H1 (cell line): ENCODE measurements around the gene RPL23. TPM values are rescaled to one million over a fixed set of nuclear protein-coding genes. Genes with fewer than 3 reads are reported as not detected.

Source experiments
- CTCF ChIA-PET: fragments of 300-600 bp; sonication (Branson Sonifier 250); formaldehyde crosslinking; loops from one replicate; lab custom pipeline; 2021; ENCODE audit not compliant: partially characterized antibody; lab: Charles Lee
- POLR2A ChIA-PET: fragments of 300-600 bp; sonication (Branson Sonifier 250); formaldehyde crosslinking; loops from one replicate; lab custom pipeline; 2021; ENCODE audit warnings: inconsistent platforms; ENCODE audit not compliant: partially characterized antibody; lab: Charles Lee
- DNase-seq, 2 experiments: peaks; one replicate each; pipeline versions ENCODE4 v3.0.0 to v3.0.0-alpha.2; 2010 to 2022; ENCODE audit warnings: low spot score in 2 of 2, low read depth in 1 of 2, mixed read lengths in 1 of 2
- FAIRE-seq: peaks from 2 replicates; lab custom pipeline; 2011; peaks lifted over from hg19 to GRCh38; lab: Jason Lieb, UNC
- H2AFZ ChIP-seq: 2 replicates; pipeline ENCODE4 v1.8.1; 2012; ENCODE audit warnings: low read length, inconsistent platforms
- H2AK5ac ChIP-seq: 2 replicates; pipeline ENCODE4 v1.6.1; 2013; ENCODE audit warnings: low read depth, low read length
- H2BK120ac ChIP-seq: replicated peaks from 2 replicates; pipeline ENCODE3; 2013; ENCODE audit warnings: low read depth, low read length, inconsistent platforms
- H2BK12ac ChIP-seq: 2 replicates; pipeline ENCODE4 v1.6.1; 2013; ENCODE audit warnings: low read depth, low read length
- H2BK15ac ChIP-seq: 2 replicates; pipeline ENCODE4 v1.6.1; 2013; ENCODE audit warnings: low read length
- H2BK20ac ChIP-seq: 2 replicates; pipeline ENCODE4 v1.6.1; 2013; ENCODE audit warnings: low read length
- H2BK5ac ChIP-seq: 2 replicates; pipeline ENCODE4 v1.6.1; 2013; ENCODE audit warnings: low read depth, low read length
- H3K14ac ChIP-seq: 2 replicates; pipeline ENCODE4 v1.6.1; 2013; ENCODE audit warnings: inconsistent platforms; ENCODE audit not compliant: insufficient read length
- H3K18ac ChIP-seq: 2 replicates; pipeline ENCODE4 v1.6.1; 2013; ENCODE audit warnings: low read length; ENCODE audit errors: extremely low read depth
- H3K23ac ChIP-seq: 2 replicates; pipeline ENCODE4 v1.6.1; 2013; ENCODE audit warnings: inconsistent platforms; ENCODE audit not compliant: insufficient read length
- H3K23me2 ChIP-seq: 2 replicates; pipeline ENCODE4 v1.6.1; 2013; ENCODE audit warnings: low read depth, low read length
- H3K27ac ChIP-seq: 2 replicates; pipeline ENCODE4 v1.6.1; 2011; ENCODE audit warnings: low read depth, low read length, inconsistent platforms
- H3K27me3 ChIP-seq, 4 experiments: replicated peaks in 1 of 4; 1 replicate in 1 of 4; 2 replicates in 3 of 4; pipeline versions ENCODE4 v1.6.1 to v1.8.1; 2011 to 2013; ENCODE audit warnings: low read length in 3 of 4, mild to moderate bottlenecking in 3 of 4, inconsistent platforms in 2 of 4, mixed read lengths in 2 of 4, moderate library complexity in 1 of 4; ENCODE audit not compliant: control insufficient read depth in 3 of 4, insufficient read depth in 3 of 4; ENCODE audit errors: extremely low read depth in 1 of 4
- H3K36me3 ChIP-seq, 4 experiments: 2 replicates each; pipeline versions ENCODE4 v1.6.1 to v1.8.1; 2011 to 2013; ENCODE audit warnings: mild to moderate bottlenecking in 4 of 4, low read length in 3 of 4, moderate library complexity in 2 of 4, control low read depth in 1 of 4, inconsistent platforms in 1 of 4; ENCODE audit not compliant: insufficient read depth in 4 of 4, control insufficient read depth in 2 of 4
- H3K4ac ChIP-seq: replicated peaks from 2 replicates; pipeline ENCODE3; 2013; ENCODE audit warnings: low read length, low read depth, mixed read lengths, inconsistent platforms; ENCODE audit not compliant: insufficient read length
- H3K4me1 ChIP-seq, 4 experiments: replicated peaks in 1 of 4; 1 replicate in 1 of 4; 2 replicates in 3 of 4; pipeline versions ENCODE4 v1.6.1 to v1.8.1; 2011 to 2013; ENCODE audit warnings: low read length in 3 of 4, inconsistent platforms in 2 of 4, mixed read lengths in 1 of 4; ENCODE audit not compliant: insufficient read depth in 4 of 4, control insufficient read depth in 3 of 4
- H3K4me2 ChIP-seq, 2 experiments: 2 replicates each; pipeline versions ENCODE4 v1.6.1 to v1.8.1; 2011 to 2013; ENCODE audit warnings: low read depth in 2 of 2, low read length in 2 of 2, control low read depth in 1 of 2, inconsistent platforms in 1 of 2, mild to moderate bottlenecking in 1 of 2; ENCODE audit not compliant: insufficient read depth in 1 of 2
- H3K4me3 ChIP-seq, 4 experiments: fragments of 200-600, 300-600 bp in 1 of 4; sonication (generic), shearing (Covaris generic), sonication (Bioruptor Twin) in 1 of 4; 2 replicates each; pipeline versions ENCODE4 v1.5.1 to v1.8.1; 2011 to 2016; ENCODE audit warnings: low read length in 4 of 4, low read depth in 3 of 4, control low read depth in 2 of 4, inconsistent platforms in 2 of 4, mild to moderate bottlenecking in 2 of 4, mixed read lengths in 1 of 4, moderate library complexity in 1 of 4; ENCODE audit not compliant: insufficient read depth in 2 of 4; ENCODE audit errors: extremely low read depth in 1 of 4
- H3K56ac ChIP-seq: replicated peaks from 2 replicates; pipeline ENCODE3; 2013; ENCODE audit warnings: low read depth, mild to moderate bottlenecking, mixed read lengths, low read length, inconsistent platforms; ENCODE audit not compliant: insufficient read length
- H3K79me1 ChIP-seq: 2 replicates; pipeline ENCODE4 v1.6.1; 2013; ENCODE audit warnings: low read depth, low read length, control low read depth
- H3K79me2 ChIP-seq, 2 experiments: 2 replicates each; pipeline versions ENCODE4 v1.6.1 to v1.8.1; 2012 to 2013; ENCODE audit warnings: low read length in 2 of 2, mild to moderate bottlenecking in 2 of 2, inconsistent platforms in 1 of 2; ENCODE audit not compliant: insufficient read depth in 2 of 2, control insufficient read depth in 1 of 2
- H3K9ac ChIP-seq, 4 experiments: replicated peaks in 1 of 4; 1 replicate in 1 of 4; 2 replicates in 3 of 4; pipeline versions ENCODE4 v1.6.1 to v1.8.1; 2011 to 2013; ENCODE audit warnings: low read depth in 3 of 4, low read length in 3 of 4, control low read depth in 2 of 4, mild to moderate bottlenecking in 2 of 4, moderate library complexity in 2 of 4, inconsistent platforms in 1 of 4; ENCODE audit errors: extremely low read depth in 1 of 4
- H3K9me3 ChIP-seq, 2 experiments: 2 replicates each; pipeline versions ENCODE4 v1.6.1 to v1.8.1; 2012 to 2013; ENCODE audit warnings: mild to moderate bottlenecking in 2 of 2, moderate library complexity in 2 of 2, control low read depth in 1 of 2, inconsistent platforms in 1 of 2, low read depth in 1 of 2, low read length in 1 of 2, mixed read lengths in 1 of 2; ENCODE audit not compliant: insufficient read depth in 2 of 2
- H4K20me1 ChIP-seq, 2 experiments: replicated peaks in 1 of 2; 2 replicates each; pipeline versions ENCODE3 to v1.8.1; 2011 to 2013; ENCODE audit warnings: inconsistent platforms in 2 of 2, low read length in 2 of 2, mild to moderate bottlenecking in 1 of 2; ENCODE audit not compliant: insufficient read depth in 2 of 2, control insufficient read depth in 1 of 2
- H4K5ac ChIP-seq: 2 replicates; pipeline ENCODE4 v1.6.1; 2013; ENCODE audit warnings: low read length, low read depth, mixed read lengths, inconsistent platforms; ENCODE audit not compliant: insufficient read length
- H4K8ac ChIP-seq: 2 replicates; pipeline ENCODE4 v1.8.0; 2013; ENCODE audit warnings: mild to moderate bottlenecking, moderate library complexity, low read length, inconsistent platforms; ENCODE audit not compliant: insufficient read depth; ENCODE audit errors: extremely low read depth
- H4K91ac ChIP-seq: replicated peaks from 2 replicates; pipeline ENCODE3; 2013; ENCODE audit warnings: low read length, mixed read lengths, inconsistent platforms; ENCODE audit not compliant: insufficient read length
- CHD2 ChIP-seq: IDR thresholded peaks from 2 replicates; pipeline ENCODE4 v1.6.1; 2012; ENCODE audit warnings: low read length, improper control_type of control experiment
- EZH2 ChIP-seq: fragments of 200-600 bp; sonication (generic); IDR thresholded peaks from 2 replicates; pipeline ENCODE4 v1.7.1; 2012; ENCODE audit warnings: low read depth, mild to moderate bottlenecking, moderate library complexity, low read length, inconsistent platforms; ENCODE audit not compliant: severe bottlenecking
- FOSL1 ChIP-seq: IDR thresholded peaks from 2 replicates; pipeline ENCODE4 v1.6.1; 2011; ENCODE audit warnings: mild to moderate bottlenecking, low read depth, low read length, moderate library complexity; ENCODE audit not compliant: insufficient read depth
- GABPA ChIP-seq: IDR thresholded peaks from 2 replicates; pipeline ENCODE4 v1.6.1; 2011; ENCODE audit warnings: mild to moderate bottlenecking, low read length, moderate library complexity, borderline replicate concordance; ENCODE audit not compliant: insufficient read depth
- GTF2F1 ChIP-seq: IDR thresholded peaks from 2 replicates; pipeline ENCODE4 v1.6.1; 2012; ENCODE audit warnings: low read depth, low read length, improper control_type of control experiment, borderline replicate concordance
- KDM4A ChIP-seq: IDR thresholded peaks from one replicate; pipeline ENCODE4 v1.7.1; 2012; ENCODE audit warnings: low read depth, mild to moderate bottlenecking, moderate library complexity, low read length, inconsistent platforms; ENCODE audit not compliant: severe bottlenecking
- POU5F1 ChIP-seq: IDR thresholded peaks from 2 replicates; pipeline ENCODE4 v1.6.1; 2011; ENCODE audit warnings: low read depth, mild to moderate bottlenecking, low read length, moderate library complexity
- TCF12 ChIP-seq: IDR thresholded peaks from 2 replicates; pipeline ENCODE4 v1.6.1; 2011; ENCODE audit warnings: low read depth, mild to moderate bottlenecking, low read length
- WGBS, 2 experiments: shearing (Covaris generic) in 1 of 2; methylation state at CpG; one replicate each; pipeline versions ENCODE4 v1.1.6 to v1.1.7; 2013 to 2015; ENCODE audit warnings: low lambda C conversion rate in 2 of 2, mixed read lengths in 2 of 2, inconsistent platforms in 1 of 2, low coverage in 1 of 2, missing lambda C conversion rate in 1 of 2; ENCODE audit not compliant: insufficient replicate concordance in 2 of 2, insufficient coverage in 1 of 2, insufficient read length in 1 of 2; ENCODE audit errors: extremely low coverage in 1 of 2, missing lambda C conversion rate in 1 of 2; 5-methylcytosine and 5-hydroxymethylcytosine counted together
- polyA plus RNA-seq, 7 experiments: library from polyadenylated mRNA; depleted of rRNA in 3 of 7; stranded (reverse) in 5 of 7; unstranded in 2 of 7; fragments of >200 nt in 5 of 7; fragments of 200-250 nt in 2 of 7; gene quantifications; 1 replicate in 5 of 7; 2 replicates in 1 of 7; 4 replicates in 1 of 7; pipeline versions ENCODE4 v1.2.1 to v1.2.3, GENCODE V29; 2011 to 2013; ENCODE audit warnings: missing spikeins in 2 of 7, mixed read lengths in 2 of 7
- total RNA-seq: library from RNA; stranded (reverse); fragmentation: NEBNext Ultra II Directional; extraction: Animal tissue kit (Norgen Biotek cat#: 25700); gene quantifications from 2 replicates; pipeline ENCODE4 v1.2.1, GENCODE V29; 2021
- TF ChIP-seq, protein P1 (sequence below): IDR thresholded peaks from 2 replicates; pipeline ENCODE4 v1.6.1; 2011; ENCODE audit warnings: low read length, improper control_type of control experiment

Gene RPL23
- total and polyA plus RNA-seq, 2 of the 8 experiments (the other 6 are each of a cell fraction or from before 2014, with no cell fraction given): 2,148 to 2,502 TPM

- ChIA-PET POLR2A (interaction anchor here (0.9 to 24.3 kb wide), 5 partner anchors 10 to 47 kb away, joined by 3 to 468 read pairs (median 98); partner anchors contain the start of genes LASP1NB and RPL23), CTCF (interaction anchor here (0.7 to 3.2 kb wide), 7 partner anchors 8 to 46 kb away, joined by 3 to 16 read pairs (median 4); no protein-coding TSS in a partner anchor)
- no peak overlapping the region for H2BK15ac ChIP-seq
- no peak overlapping the region; a peak in 1 of 7 replicates for H3K9ac ChIP-seq
- H3K4me3 ChIP-seq: no peak overlapping the region
- no peak overlapping the region for H3K23ac ChIP-seq
- H4K8ac ChIP-seq: no peak overlapping the region
- no peak overlapping the region for H3K56ac ChIP-seq
- no peak overlapping the region; the same call in none of the 2 replicates for H2BK20ac ChIP-seq
- TF ChIP-seq, protein P1, sequence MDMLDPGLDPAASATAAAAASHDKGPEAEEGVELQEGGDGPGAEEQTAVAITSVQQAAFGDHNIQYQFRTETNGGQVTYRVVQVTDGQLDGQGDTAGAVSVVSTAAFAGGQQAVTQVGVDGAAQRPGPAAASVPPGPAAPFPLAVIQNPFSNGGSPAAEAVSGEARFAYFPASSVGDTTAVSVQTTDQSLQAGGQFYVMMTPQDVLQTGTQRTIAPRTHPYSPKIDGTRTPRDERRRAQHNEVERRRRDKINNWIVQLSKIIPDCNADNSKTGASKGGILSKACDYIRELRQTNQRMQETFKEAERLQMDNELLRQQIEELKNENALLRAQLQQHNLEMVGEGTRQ: no peak
- TF ChIP-seq GTF2F1: no peak
- no peak for TF ChIP-seq CHD2
- no peak for TF ChIP-seq KDM4A
- no peak for TF ChIP-seq TCF12
- no peak for TF ChIP-seq GABPA
- no peak for TF ChIP-seq POU5F1
- no peak for TF ChIP-seq EZH2
- TF ChIP-seq FOSL1: no peak
- no peak overlapping the region for H3K27ac ChIP-seq
- no peak for DNase-seq
- H3K79me2 ChIP-seq: peaks cover 32 to 70% of the 10 kb centered on the region in 2 experiments
- H3K9me3 ChIP-seq: no peaks in the 10 kb centered on the region
- no peak overlapping the region for H4K5ac ChIP-seq
- H3K4ac ChIP-seq: no peak overlapping the region
- H2BK120ac ChIP-seq: no peak overlapping the region
- peaks cover 9 to 48% (median 30%) of the 10 kb centered on the region in 4 experiments for H3K4me1 ChIP-seq
- H3K18ac ChIP-seq: no peak overlapping the region; the same call in 1 of the 2 replicates
- H3K36me3 ChIP-seq: peaks cover 0 to 2% (median 0%) of the 10 kb centered on the region in 4 experiments; a peak in 1 of 8 replicates
- WGBS, 2 experiments: 83% methylated on average over 9 of the region's 9 CpGs; no CpG with 5 or more reads in 1 of the 2 experiments
- no peaks in the 10 kb centered on the region for H3K27me3 ChIP-seq
- peaks cover 14% of the 10 kb centered on the region for H3K23me2 ChIP-seq
- peak overlapping the region; percentile 79 to 95; a peak in 1 of 4 replicates for H3K4me2 ChIP-seq
- H2AK5ac ChIP-seq: peak overlapping the region; percentile 20; the same call in 1 of the 2 replicates
- FAIRE-seq: no peak
- H4K91ac ChIP-seq: no peak overlapping the region
- H4K20me1 ChIP-seq: peaks cover under 1 to 9% of the 10 kb centered on the region in 2 experiments
- H3K14ac ChIP-seq: no peak overlapping the region
- no peak overlapping the region for H2BK12ac ChIP-seq
- peaks cover 29% of the 10 kb centered on the region for H3K79me1 ChIP-seq
- H2AFZ ChIP-seq: no peak overlapping the region
- peak overlapping the region; percentile 48; the same call in 1 of the 2 replicates for H2BK5ac ChIP-seq
Measured at GRCh38 chr17:38872671-38873385, 19.3 kb upstream of the RPL23 start.
